Nephron (organoid): ENCODE results near the gene ADH1C.

Experiments
- H3K27ac Mint-ChIP-seq, 3 experiments: 2 replicates each; pipeline ENCODE4 v1.8.0; 2020; ENCODE audit warnings: mixed read lengths in 3 of 3, mild to moderate bottlenecking in 2 of 3, moderate library complexity in 1 of 3
- H3K27me3 Mint-ChIP-seq: 2 replicates; pipeline ENCODE4 v1.8.0; 2021; ENCODE audit warnings: low read depth, mild to moderate bottlenecking, moderate library complexity, mixed read lengths
- H3K36me3 Mint-ChIP-seq: 2 replicates; pipeline ENCODE4 v1.8.0; 2020; ENCODE audit warnings: low read depth, mixed read lengths
- H3K4me1 Mint-ChIP-seq: 2 replicates; pipeline ENCODE4 v1.8.0; 2020; ENCODE audit warnings: mixed read lengths
- H3K4me3 Mint-ChIP-seq, 3 experiments: 2 replicates each; pipeline ENCODE4 v1.8.0; 2020; ENCODE audit warnings: mild to moderate bottlenecking in 3 of 3, mixed read lengths in 3 of 3, moderate library complexity in 2 of 3
- H3K9me3 Mint-ChIP-seq: 2 replicates; pipeline ENCODE4 v1.8.0; 2020; ENCODE audit warnings: mixed read lengths
- TF ChIP-seq, protein P1 (sequence below), 3 experiments: fragments of 200-600 bp; sonication (generic); IDR thresholded peaks; one replicate each; pipeline ENCODE4 v1.5.0; 2021; ENCODE audit warnings: antibody characterized with exemption in 3 of 3; ENCODE audit not compliant: unreplicated experiment in 3 of 3

Gene ADH1C

DNA sequence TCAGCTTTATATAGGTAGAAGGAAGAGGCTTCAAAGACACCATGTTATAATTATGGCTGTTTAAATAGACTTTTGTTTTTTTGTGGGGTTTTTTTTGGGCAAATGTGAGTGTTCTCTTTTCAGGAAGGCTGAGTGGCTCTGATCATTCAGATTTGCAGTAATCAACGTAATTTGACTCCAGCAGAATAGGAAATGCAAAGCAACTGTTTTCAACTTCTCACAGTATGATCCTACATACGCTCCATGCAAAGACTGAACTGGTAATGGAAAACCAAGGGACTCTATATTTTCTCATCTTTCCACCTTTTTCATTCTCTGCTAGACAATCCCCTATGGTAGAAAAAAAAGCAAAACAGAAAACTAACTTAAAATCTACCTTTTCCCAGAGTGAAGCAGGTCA, 42.2 kb downstream of the ADH1C start:
- Mint-ChIP-seq H3K4me3 (no peak overlapping the region), H3K9me3 (no peaks in the 10 kb centered on the region), H3K36me3 (no peaks in the 10 kb centered on the region), H3K27ac (no peak overlapping the region), H3K27me3 (peaks cover 3% of the 10 kb centered on the region), H3K4me1 (no peaks in the 10 kb centered on the region)
- TF ChIP-seq, protein P1, sequence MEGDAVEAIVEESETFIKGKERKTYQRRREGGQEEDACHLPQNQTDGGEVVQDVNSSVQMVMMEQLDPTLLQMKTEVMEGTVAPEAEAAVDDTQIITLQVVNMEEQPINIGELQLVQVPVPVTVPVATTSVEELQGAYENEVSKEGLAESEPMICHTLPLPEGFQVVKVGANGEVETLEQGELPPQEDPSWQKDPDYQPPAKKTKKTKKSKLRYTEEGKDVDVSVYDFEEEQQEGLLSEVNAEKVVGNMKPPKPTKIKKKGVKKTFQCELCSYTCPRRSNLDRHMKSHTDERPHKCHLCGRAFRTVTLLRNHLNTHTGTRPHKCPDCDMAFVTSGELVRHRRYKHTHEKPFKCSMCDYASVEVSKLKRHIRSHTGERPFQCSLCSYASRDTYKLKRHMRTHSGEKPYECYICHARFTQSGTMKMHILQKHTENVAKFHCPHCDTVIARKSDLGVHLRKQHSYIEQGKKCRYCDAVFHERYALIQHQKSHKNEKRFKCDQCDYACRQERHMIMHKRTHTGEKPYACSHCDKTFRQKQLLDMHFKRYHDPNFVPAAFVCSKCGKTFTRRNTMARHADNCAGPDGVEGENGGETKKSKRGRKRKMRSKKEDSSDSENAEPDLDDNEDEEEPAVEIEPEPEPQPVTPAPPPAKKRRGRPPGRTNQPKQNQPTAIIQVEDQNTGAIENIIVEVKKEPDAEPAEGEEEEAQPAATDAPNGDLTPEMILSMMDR (IDR thresholded peaks at IDR 0.05; ENCODE audit: unreplicated experiment in 3 of 3): no peak

DNA sequence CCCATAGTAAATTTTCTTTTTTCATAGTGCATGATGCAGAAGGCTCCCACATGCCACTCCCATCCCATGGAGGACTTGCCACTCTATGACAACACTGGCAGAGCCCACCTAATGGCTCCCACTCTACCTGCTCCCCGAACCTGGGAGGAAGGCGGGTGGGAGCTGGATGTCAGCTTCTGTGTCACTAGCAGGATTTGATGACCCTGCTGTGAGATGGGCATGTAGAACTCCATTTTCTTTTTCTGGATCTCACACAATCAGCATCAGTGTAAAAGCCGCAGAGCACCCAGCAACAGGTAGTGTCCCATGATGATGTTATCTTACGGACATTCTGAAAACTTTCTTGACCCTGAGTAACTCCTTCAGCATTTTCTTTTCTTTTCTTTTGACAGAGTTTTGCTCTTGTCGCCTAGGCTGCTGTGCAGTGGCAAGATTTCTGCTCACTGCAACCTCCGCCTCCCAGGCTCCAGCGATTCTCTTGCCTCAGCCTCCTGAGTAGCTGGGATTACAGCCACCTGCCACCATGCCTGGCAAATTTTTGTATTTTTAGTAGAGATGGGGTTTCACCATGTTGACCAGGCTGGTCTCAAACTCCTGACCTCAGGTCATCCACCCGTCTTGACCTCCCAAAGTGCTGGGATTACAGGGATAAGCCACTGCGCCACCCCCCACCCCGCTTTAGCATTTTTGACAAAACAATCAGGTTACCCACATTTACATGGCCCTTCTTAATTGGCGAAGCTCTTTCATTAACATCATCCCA, 46.7 kb downstream of the ADH1C start:
- H3K4me1 Mint-ChIP-seq: peaks cover 5% of the 10 kb centered on the region
- H3K27ac Mint-ChIP-seq: no peak overlapping the region
- H3K27me3 Mint-ChIP-seq: peaks cover 3% of the 10 kb centered on the region
- TF ChIP-seq, protein P1 (IDR thresholded peaks at IDR 0.05; ENCODE audit: unreplicated experiment in 3 of 3): no peak
- peaks cover 6% of the 10 kb centered on the region for H3K9me3 Mint-ChIP-seq
- H3K36me3 Mint-ChIP-seq: no peaks in the 10 kb centered on the region
- H3K4me3 Mint-ChIP-seq: no peak overlapping the region

DNA sequence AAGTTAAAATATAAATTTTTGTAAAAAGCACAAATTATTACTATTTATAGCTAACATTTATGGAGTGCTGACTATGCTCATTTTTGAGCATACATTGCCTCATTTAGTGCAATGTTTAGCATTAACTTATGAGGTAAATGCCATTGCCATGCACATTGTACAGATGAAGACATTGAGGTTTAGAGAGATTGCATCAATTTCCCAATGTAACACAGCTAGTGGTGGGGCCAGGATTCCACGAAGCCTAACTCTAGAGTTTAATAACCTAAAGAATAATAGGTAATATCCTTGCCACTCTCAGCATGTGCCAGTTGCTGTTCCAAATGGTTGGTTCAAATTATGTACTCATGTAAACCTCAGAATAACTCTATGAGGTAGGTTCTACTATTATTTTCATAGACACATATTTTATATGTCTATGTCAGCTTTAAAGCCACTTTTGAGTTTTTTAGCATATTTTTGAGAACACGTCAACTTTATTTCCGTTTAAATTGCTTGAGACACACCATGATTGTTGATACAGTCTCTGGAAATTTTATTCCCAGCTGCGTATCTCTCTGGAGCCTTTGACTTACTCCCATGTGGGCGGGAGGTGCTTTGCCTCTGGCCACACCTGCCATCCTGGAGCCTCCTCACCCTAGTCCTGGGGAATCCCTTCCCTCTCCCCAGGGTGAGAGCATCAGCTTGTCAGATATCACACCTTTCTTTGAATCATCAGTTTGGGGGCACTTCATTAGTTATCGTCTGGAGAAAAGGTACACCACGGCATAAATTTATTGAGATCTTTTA, 51.0 kb downstream of the ADH1C start:
- peaks cover 33% of the 10 kb centered on the region for H3K9me3 Mint-ChIP-seq
- TF ChIP-seq, protein P1 (IDR thresholded peaks at IDR 0.05; ENCODE audit: unreplicated experiment in 3 of 3): no peak
- no peak overlapping the region for H3K4me3 Mint-ChIP-seq
- peaks cover 14% of the 10 kb centered on the region for H3K4me1 Mint-ChIP-seq
- H3K27me3 Mint-ChIP-seq: no peaks in the 10 kb centered on the region
- H3K27ac Mint-ChIP-seq: peak overlapping the region; percentile 87 to 93 (median 89)
- H3K36me3 Mint-ChIP-seq: no peaks in the 10 kb centered on the region

DNA sequence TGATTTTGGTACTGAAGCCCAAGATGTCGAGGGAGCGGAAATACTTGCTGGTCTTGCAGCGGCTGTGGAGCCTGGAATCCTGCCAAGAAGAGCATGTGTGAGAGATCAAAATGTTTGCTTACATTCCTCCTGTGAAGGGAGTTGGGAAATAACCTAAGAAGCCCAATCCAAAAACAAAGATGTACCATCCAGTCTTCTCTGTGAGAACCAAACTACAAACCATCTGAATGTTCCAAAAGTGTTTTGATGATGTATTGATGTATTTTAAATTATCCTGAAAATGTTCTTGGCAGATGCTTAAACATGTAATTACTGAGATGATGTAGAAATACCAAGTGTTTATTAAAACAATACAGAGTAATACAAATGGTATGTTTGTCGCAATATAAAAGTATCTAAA, 51.6 kb downstream of the ADH1C start:
- Mint-ChIP-seq H3K27ac (peak overlapping the region; percentile 87 to 93 (median 89)), H3K4me3 (peak overlapping the region in 1 of 3 experiments; percentile 27), H3K27me3 (no peaks in the 10 kb centered on the region), H3K4me1 (peaks cover 14% of the 10 kb centered on the region), H3K36me3 (no peaks in the 10 kb centered on the region), H3K9me3 (peaks cover 39% of the 10 kb centered on the region)
- TF ChIP-seq, protein P1 (IDR thresholded peaks at IDR 0.05; ENCODE audit: unreplicated experiment in 3 of 3): no peak

DNA sequence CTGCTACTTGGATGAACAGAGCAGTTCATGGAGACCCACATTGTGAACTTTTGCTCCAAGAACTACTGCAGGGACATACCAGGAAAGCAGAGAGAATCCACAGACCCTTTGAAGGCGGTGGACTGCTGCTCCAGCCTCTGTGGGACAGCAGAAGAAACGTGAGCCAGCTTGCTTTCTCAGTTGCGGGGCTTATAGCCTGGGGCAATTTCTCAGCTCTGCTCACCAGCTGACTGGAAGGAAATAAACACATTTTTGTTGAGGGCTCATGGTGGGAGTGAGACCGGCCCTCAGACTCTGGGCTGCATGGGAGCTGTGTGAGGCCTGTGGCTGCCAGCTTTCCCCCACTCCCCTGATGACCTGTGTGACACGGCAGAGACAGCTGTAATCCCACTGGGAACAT, 59.2 kb downstream of the ADH1C start:
- Mint-ChIP-seq H3K4me1 (no peaks in the 10 kb centered on the region), H3K4me3 (no peak overlapping the region), H3K27me3 (no peaks in the 10 kb centered on the region), H3K36me3 (no peaks in the 10 kb centered on the region), H3K9me3 (peaks cover 40% of the 10 kb centered on the region), H3K27ac (no peak overlapping the region)
- TF ChIP-seq, protein P1 (IDR thresholded peaks at IDR 0.05; ENCODE audit: unreplicated experiment in 3 of 3): no peak
